Activated CD8-positive, alpha-beta memory T cell treated with anti-CD3 and anti-CD28 coated beads for 36 hours (primary cell): ENCODE results near the gene CAMTA1. TPM values are rescaled to one million over a fixed set of nuclear protein-coding genes. Genes with fewer than 3 reads are reported as not detected.
"Not testable (repeated sequence)": the region's sequence is repeated elsewhere in the genome, so short reads cannot be mapped to it uniquely, and the experiment has no call there.

Experiments
- CTCF ChIA-PET: fragments of 350-600 bp; sonication (Branson Sonifier 250); formaldehyde crosslinking; loops from one replicate; lab custom pipeline; 2021; ENCODE audit warnings: antibody characterized with exemption; lab: Charles Lee
- POLR2A ChIA-PET: fragments of 350-600 bp; sonication (Branson Sonifier 250); formaldehyde crosslinking; loops from one replicate; lab custom pipeline; 2021; ENCODE audit warnings: antibody characterized with exemption; lab: Charles Lee
- total RNA-seq, 2 experiments: library from RNA; stranded (reverse); gene quantifications; one replicate each; pipeline ENCODE4 v1.2.3, GENCODE V29; 2021

The CAMTA1 gene
- total RNA-seq, 2 experiments from 2014 or later = 66.5 to 72.5 TPM

GRCh38 chr1:7302873-7303272 is 517.6 kb downstream of the CAMTA1 start:
- ChIA-PET POLR2A (no interaction called here), CTCF (no interaction called here)

GRCh38 chr1:7303554-7304317 is 518.5 kb downstream of the CAMTA1 start:
- CTCF ChIA-PET = no interaction called here
- POLR2A ChIA-PET = no interaction called here

GRCh38 chr1:7313081-7313546 is 527.9 kb downstream of the CAMTA1 start:
- ChIA-PET POLR2A (no interaction called here), CTCF (no interaction called here)

DNA sequence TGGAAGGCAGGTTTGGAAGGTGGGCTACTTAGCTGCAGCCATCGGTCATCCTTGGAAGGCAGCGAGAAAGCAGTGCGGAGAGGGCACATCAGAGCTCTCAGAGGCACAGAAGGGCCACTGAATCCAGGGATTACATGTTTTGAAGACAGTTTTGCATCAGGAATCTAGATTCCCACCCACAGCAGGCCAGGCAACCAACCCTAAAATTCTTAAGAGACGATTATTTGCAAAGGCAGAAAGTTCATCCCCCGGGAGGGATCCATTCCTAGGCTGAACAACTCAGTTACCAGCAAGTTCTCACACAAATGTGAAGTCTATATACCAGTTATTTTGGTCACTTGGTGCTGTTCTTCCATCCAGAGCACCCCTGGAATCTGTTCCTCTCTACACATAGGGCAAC is 528.6 kb downstream of the CAMTA1 start:
- CTCF ChIA-PET = no interaction called here

DNA sequence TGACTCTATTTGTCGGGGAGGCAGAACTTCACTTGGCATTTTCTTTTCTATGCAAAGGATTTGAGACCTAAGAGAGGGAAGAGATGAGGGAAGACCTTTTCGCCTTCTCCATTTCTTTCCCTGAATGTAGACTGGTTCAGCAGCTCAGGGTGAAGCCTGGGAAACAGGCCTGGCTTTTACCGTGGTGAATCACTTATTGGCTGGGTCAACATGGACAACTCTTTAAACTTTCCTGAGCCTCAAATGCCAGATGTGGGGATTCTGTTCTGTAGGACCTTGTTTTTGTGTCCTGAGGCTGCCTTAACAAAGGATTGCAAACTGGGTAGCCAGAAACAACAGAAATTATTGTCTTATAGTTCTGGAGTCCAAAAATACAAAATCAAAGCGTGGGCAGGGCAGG is 530.1 kb downstream of the CAMTA1 start:
- ChIA-PET POLR2A (no interaction called here), CTCF (no interaction called here)

More for the DNA sequence above, 528.6 kb downstream of the CAMTA1 start:
- POLR2A ChIA-PET = no interaction called here

GRCh38 chr1:7315946-7316345 is 530.7 kb downstream of the CAMTA1 start:
- CTCF ChIA-PET = no interaction called here
- POLR2A ChIA-PET = no interaction called here

DNA sequence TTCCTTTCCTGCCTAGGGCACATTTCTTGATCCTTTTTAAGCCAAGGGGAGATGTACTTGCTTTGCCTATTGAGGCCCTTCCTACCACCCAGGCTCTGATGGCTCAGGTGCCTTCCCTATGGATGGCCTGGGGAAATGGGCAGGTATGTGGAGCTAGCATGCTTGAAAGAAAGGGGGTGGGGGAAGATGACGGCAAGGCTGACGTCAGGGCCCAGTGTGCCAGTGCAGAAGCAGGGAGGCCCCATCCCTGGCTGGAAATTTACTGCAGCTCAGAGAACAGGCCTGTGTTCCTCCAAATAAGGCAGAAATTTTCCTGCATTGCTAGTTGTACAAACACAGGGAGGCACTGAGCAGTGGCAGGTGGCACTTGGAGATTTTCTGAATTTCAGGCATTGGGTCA is 532.6 kb downstream of the CAMTA1 start:
- CTCF ChIA-PET = no interaction called here
- POLR2A ChIA-PET = no interaction called here

DNA sequence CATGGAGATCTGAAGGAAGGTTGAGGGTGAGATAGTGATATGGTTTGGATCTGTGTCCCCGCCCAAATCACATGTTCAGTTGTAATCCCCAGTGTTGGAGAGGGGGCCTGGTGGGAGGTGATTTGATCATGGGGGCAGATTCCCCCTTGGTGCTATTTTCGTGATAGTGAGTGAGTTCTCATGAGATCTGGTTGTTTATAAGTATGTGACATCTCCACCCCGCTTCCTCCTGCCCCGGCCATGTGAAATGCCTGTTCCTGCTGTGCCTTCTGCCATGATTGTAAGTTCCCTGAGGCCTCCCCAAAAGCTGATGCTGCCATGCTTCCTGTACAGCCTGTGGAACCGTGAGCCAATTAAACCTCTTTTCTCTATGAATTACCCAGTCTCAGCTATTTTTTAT is 533.9 kb downstream of the CAMTA1 start:
- CTCF ChIA-PET = no interaction called here
- POLR2A ChIA-PET = no interaction called here

- ChIA-PET CTCF (no interaction called here), POLR2A (no interaction called here)
Observed at GRCh38 chr1:7320661-7321060, 535.4 kb downstream of the CAMTA1 start.

DNA sequence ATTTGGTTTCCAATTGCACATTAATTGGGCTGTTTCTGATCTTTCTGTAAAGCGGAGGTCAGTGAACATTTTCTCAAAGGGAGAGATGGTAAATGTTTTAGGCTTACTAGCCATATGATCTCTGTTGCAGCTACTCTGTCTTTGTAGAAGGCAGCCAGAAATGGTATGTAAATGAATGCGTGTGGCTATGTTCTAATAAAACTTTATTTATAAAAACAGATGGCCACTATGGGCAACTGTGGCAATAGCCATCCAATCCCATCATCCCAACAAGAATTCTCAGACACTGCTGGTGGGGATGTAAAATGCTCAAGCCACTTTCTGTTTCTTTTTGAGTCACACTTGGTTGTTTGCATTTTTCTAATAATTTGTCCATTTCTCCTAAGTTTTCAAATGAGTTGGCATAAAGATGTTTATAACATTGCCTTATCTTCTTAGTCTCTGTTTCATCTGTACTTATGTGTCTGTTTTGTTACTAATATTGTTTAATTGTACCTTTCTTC is 537.1 kb downstream of the CAMTA1 start:
- CTCF ChIA-PET = no interaction called here

GRCh38 chr1:7322912-7323311 is 537.7 kb downstream of the CAMTA1 start:
- CTCF ChIA-PET = no interaction called here
- POLR2A ChIA-PET = no interaction called here

More for the DNA sequence above, 537.1 kb downstream of the CAMTA1 start:
- POLR2A ChIA-PET = no interaction called here

DNA sequence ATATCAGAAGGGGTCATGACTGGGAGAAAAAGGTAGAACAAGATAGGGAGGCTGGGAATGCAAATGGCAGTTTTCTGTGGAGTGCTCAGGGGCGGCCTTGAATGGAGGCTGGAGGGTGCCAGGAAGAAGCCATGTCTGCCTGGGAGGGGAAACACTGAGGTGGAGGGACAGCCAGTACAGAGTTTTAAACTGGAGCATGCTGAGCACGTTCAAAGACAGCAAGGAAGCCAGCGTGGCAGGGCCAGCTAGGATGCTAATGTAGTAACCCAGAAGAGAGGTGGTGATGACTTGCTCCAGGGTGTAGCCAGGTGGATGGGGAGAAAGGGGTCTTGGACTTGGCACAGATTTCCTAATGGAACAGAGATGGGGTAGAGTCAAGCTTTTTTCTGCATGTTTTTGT is 540.0 kb downstream of the CAMTA1 start:
- ChIA-PET CTCF (interaction anchor here (0.7 kb wide), 1 partner anchor 10 kb away, joined by 3 read pairs; no protein-coding TSS in a partner anchor), POLR2A (no interaction called here)

DNA sequence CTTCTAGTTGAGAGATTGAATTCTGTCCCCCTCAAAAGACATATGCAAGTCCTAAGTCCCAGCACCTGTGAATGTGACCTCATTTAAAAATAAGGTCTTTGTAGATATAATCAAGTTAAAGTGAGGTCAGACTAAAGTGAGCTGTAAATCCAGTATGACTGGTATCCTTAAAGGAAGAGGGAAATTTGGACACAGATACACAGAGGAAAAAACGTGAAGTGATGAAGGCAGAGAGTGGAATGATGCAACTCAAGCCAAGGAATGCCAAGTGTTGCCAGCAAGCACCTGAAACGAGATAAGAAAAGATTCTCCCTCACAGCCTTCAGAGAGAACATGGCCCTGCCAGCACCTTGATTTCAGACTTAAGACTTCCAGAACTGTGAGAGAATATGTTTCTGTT is 541.1 kb downstream of the CAMTA1 start:
- POLR2A ChIA-PET = no interaction called here
- CTCF ChIA-PET = no interaction called here

- POLR2A ChIA-PET = no interaction called here
- CTCF ChIA-PET = no interaction called here
Observed at GRCh38 chr1:7327849-7328248, 542.6 kb downstream of the CAMTA1 start.

DNA sequence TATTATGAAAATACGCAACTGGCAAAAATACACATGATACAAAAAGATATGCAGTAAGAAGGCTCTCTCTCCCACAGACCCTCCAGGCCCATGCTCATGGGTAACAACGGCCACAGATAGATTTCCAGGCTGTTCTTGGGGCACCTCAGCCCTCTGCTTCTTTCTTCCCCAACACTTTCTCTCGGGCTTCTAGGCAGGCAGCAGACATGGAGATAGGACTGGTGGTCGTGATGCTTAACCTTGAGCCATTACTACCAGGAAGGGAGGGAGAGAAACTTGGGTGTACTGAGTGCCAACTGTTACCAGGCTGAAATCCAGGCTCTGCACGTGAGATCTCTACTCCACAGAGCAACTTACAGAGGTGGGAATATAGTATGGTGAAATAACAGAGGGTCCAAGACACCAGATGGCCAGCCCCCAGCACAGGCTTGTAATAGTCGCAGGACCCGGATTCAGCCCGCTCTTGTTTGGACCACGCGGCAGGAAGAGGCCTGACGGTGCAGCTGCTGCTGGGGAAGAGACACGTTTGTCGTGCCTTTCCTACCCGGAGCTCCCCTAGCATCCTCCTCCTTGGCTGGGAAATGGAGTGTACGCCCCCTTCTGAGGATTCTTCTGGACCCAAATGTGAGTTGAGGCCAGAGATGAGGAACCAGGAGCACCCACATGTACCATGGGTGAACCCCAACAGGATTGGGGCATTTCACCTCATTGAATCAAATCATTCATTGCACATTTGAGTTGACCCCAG is 544.8 kb downstream of the CAMTA1 start:
- POLR2A ChIA-PET = no interaction called here
- CTCF ChIA-PET = no interaction called here

- POLR2A ChIA-PET, CTCF ChIA-PET: not testable (repeated sequence)
Observed at GRCh38 chr1:7330726-7331125, 545.5 kb downstream of the CAMTA1 start.

DNA sequence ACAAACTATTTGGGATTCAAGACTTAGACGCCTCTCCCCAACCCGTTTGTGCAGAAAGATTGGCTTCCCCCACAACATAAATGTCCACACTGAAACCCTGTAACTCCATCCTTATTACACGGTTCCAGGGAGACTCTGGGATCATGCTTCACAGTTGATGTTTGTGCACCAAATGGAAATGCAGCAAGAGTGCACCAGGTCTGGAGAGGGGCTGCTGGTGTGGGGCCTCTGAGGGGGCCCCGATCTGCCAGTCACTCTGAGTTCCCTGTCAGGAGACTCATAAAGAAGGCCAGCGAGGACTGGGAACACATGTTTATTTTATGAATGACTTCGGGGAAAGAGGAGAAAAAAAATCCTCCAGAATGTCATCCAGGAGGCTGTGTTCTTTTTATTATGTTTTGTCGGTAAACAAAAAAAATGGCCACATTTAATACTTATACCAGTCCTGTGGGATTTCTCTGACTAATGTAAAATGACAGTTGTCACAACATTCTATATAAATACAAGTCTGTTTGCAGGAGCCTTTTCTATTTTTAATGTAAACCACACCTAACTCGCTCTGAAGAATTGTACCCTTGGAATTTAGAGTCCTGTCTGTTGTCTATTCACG is 546.8 kb downstream of the CAMTA1 start:
- ChIA-PET CTCF (no interaction called here), POLR2A (no interaction called here)

GRCh38 chr1:7333094-7333493 is 547.8 kb downstream of the CAMTA1 start:
- ChIA-PET CTCF (no interaction called here), POLR2A (no interaction called here)

- ChIA-PET POLR2A (no interaction called here), CTCF (no interaction called here)
Observed at GRCh38 chr1:7333620-7334019, 548.4 kb downstream of the CAMTA1 start.

DNA sequence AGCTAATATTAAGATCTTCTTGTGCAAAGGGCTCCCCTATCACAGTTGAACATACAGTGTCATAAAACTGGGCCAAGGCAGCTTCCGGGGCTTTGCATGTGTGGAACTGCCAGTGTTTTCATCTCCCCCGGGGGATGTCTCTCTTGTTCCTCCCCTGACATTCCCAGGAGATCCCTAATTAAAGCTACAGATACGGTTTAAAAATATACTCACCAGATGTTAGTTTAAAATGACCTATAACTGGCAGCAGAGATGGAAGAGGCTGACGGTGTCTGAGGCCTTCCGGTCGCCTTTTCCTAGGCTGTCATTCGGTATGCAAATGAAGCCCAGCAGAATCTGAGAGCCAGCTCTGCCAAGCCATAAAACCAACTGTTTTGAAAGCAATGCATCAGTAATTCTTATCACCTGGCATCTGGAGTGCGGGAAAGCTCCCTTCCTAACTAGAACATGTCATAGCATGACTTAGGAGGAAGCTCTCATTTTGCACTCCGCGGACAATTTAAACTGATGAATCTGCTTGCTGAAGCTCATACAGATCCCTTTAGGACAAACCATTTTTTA is 549.3 kb downstream of the CAMTA1 start:
- ChIA-PET POLR2A (no interaction called here), CTCF (interaction anchor here (0.8 kb wide), 1 partner anchor 9 kb away, joined by 3 read pairs; no protein-coding TSS in a partner anchor)
